ENCODE measurements around the gene BCKDHA.

DNA sequence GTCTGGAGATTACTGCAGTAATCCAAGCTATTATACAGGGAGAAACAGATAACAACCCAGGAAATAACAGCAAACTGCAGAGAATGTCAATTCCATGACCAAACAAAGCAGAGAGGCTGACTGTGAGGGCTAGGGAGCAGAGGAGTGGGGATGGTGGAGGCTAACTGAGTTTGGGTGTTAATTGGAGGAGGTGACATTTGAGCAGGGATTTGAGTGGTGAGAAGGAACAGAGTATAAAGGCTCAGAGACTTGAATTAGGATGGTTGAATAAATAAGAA, 39.0 kb downstream of the BCKDHA start:
- TF ChIP-seq CHD7 (IDR thresholded peaks at IDR 0.05; ENCODE audit: low read depth, low read length) (no peak), CTCF (IDR thresholded peaks at IDR 0.05 in 2 of 3, conservative IDR thresholded peaks at IDR 0.05 in 1 of 3; ENCODE audit: insufficient read depth in 2 of 3, low read depth in 1 of 3, low read length in 3 of 3) (no peak), SIN3B (IDR thresholded peaks at IDR 0.05; ENCODE audit: low read depth) (no peak), KAT8 (IDR thresholded peaks at IDR 0.05; ENCODE audit: low read depth) (no peak)

Measured in K562 (cell line).